Adipose tissue (tissue), 3 donors: ENCODE data around the gene IFIT1. TPM values are rescaled to one million over a fixed set of nuclear protein-coding genes. Genes with fewer than 3 reads are reported as not detected.

Experiments used
- H3K27ac ChIP-seq: one replicate; pipeline ENCODE4 v1.5.1; 2013; ENCODE audit warnings: low read depth, low read length
- WGBS, 3 donors: extraction: QIAGEN DNeasy Blood & Tissue Kit; methylation state at CpG; one replicate each; pipeline ENCODE4 v1.1.7; 2013; 5-methylcytosine and 5-hydroxymethylcytosine counted together
- polyA plus RNA-seq, 3 donors: library from polyadenylated mRNA; stranded (reverse); fragments of 200-250 nt; gene quantifications; one replicate each; pipeline ENCODE4 v1.2.3, GENCODE V29; 2013
- donor health status: healthy with polysubstance abuse.
- donor health status: Bipolar disorder and iron deficiency.
- donor health status: healthy.

The IFIT1 gene
- polyA plus RNA-seq, 3 donors = 4.4 to 30.5 (median 5.4) TPM

DNA sequence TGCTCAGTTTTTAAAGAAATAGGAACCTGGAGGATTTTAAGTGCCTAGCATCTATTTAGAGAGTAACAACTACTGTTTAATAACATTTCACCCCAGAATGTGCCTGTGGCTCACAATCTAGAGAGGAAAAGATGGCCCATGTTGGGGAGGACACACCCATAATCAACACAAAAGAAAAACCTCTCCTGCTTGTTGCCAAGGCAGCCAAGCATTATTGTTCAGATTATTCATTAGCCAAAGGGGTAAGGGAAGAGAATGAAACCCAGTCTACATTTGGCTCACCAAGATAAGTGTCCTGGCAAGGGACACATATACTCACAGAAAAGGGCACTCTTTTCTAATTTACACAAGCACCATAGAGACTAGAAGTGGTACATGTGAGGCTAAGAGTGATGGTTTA, 32.3 kb upstream of the IFIT1 start:
- no peak overlapping the region for H3K27ac ChIP-seq

GRCh38 chr10:89362929-89363328, 29.5 kb upstream of the IFIT1 start:
- no peak overlapping the region for H3K27ac ChIP-seq

GRCh38 chr10:89363729-89364442, 28.5 kb upstream of the IFIT1 start:
- WGBS, 3 donors = 75 to 88% (median 77%) methylated on average over 6 of the region's 6 CpGs

DNA sequence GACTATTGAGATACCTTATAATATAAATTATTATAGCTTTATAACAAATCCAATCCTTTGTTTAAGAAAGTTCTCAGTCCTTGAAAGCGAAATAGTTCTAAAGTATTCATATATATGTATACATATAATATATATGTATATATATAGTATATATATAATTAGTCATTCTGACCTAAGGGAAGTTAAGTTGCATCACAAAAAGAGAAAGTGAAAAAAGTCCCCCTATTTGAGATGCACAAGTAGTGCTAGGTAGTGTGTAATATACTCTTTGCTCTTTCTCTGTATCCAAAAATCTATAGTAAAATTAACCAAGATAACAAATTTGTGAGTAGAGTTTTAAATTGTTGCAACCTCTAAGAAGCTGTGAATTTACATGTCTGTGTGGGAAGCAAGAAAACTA, 27.9 kb upstream of the IFIT1 start:
- H3K27ac ChIP-seq = no peak overlapping the region
- 96 to 100% (median 98%) methylated on average over 1 of the region's 1 CpG for WGBS, 3 donors

More at GRCh38 chr10:89363729-89364442, 28.5 kb upstream of the IFIT1 start:
- H3K27ac ChIP-seq = no peak overlapping the region

DNA sequence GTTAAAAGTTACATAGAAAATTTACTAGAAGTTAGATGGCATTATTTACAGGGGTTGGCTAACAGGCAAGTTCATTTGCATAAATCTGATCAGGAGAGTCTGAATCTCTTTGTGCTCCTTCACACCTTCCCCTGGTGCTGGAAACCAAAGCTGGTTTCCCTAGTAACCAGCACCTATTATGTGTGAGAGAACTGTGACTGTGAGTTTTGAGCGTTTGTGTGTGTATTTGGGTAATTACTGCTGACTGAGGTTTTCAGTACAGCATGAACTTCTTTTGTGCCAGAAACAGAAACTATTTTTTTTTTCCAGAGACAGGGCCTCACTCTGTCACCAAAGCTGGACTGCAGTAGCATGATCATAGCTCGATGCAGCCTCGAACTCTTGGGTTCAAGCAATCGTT, 24.9 kb upstream of the IFIT1 start:
- WGBS, 3 donors = 54 to 64% (median 57%) methylated on average over 4 of the region's 4 CpGs
- no peak overlapping the region for H3K27ac ChIP-seq

GRCh38 chr10:89368129-89368528, 24.3 kb upstream of the IFIT1 start:
- H3K27ac ChIP-seq = no peak overlapping the region
- 50 to 68% (median 63%) methylated on average over 1 of the region's 1 CpG for WGBS, 3 donors

- WGBS, 3 donors = 50 to 69% (median 51%) methylated on average over 5 of the region's 5 CpGs
- no peak overlapping the region for H3K27ac ChIP-seq
Observed at GRCh38 chr10:89369156-89370105, 23.0 kb upstream of the IFIT1 start.

DNA sequence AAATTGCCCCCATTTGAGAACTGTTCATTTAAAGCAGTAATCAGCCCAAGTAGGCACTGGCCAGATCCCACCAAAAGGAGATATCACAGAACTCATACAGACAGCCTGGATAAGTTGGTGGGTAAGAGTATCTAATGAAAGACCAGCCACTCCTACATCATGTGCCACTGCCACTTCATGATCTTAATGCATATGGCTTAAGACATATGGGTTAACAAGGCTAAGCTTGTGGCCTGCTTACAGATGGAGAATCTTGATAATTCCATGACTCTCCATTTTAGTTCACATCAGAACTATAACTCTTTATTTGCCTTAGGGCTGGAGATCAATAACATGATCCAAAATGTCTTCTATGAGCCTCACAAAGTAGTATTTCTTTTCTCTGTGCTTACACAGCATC, 21.3 kb upstream of the IFIT1 start:
- no peak overlapping the region for H3K27ac ChIP-seq

DNA sequence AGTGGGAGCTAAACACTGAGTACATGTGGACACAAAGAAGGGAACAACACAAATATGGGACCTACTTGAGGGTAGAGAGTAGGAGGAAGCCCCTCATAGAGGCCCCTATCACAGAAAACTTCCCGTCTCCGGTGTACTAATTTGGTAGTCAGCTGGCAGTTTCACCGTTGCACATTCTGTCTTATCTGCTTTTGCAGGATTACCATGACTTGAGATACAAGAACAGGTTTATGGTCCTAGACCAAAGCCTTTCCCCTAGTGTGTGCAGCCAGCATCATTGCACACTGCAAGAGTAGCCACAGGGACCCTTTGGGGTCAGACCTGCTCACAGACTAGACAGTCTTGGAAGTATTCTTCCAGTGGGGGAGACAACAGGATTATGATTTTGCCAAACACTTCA, 20.4 kb upstream of the IFIT1 start:
- WGBS, 3 donors = 69 to 77% (median 77%) methylated on average over 3 of the region's 3 CpGs

GRCh38 chr10:89373916-89374711, 18.3 kb upstream of the IFIT1 start:
- 21 to 25% (median 22%) methylated on average over 3 of the region's 3 CpGs for WGBS, 3 donors
- no peak overlapping the region for H3K27ac ChIP-seq

More for the DNA sequence above, 20.4 kb upstream of the IFIT1 start:
- no peak overlapping the region for H3K27ac ChIP-seq

GRCh38 chr10:89374713-89375141, 17.7 kb upstream of the IFIT1 start:
- no peak overlapping the region for H3K27ac ChIP-seq

GRCh38 chr10:89377705-89378637, 14.5 kb upstream of the IFIT1 start, which contains the start of gene IFIT1B:
Gene IFIT1B (plus strand): TSS chr10:89378056. CDS start chr10:89378136, 80 bp downstream.
- WGBS, 3 donors = 86 to 96% (median 94%) methylated on average over 5 of the region's 5 CpGs
- no peak within 1 kb of the TSS for H3K27ac ChIP-seq

DNA sequence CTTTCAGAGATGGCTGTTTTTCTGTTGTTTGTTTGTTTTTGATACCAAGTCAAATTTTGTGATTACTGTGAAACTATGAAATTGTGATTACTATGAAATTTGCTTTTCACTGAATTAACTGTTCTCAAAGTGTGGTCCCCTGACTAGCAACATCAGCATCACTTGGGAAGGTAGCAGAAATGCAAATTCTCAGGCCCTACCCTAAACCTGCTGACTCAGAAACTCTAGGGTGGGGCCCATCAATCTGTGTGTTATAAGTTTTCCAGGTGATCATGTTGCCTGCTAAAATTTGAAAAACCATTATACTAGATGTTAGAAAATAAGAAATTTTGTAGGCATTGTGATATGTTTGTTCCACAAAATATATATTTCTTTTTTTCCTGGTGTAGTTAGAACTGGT, 13.3 kb upstream of the IFIT1 start:
- no peak overlapping the region for H3K27ac ChIP-seq

DNA sequence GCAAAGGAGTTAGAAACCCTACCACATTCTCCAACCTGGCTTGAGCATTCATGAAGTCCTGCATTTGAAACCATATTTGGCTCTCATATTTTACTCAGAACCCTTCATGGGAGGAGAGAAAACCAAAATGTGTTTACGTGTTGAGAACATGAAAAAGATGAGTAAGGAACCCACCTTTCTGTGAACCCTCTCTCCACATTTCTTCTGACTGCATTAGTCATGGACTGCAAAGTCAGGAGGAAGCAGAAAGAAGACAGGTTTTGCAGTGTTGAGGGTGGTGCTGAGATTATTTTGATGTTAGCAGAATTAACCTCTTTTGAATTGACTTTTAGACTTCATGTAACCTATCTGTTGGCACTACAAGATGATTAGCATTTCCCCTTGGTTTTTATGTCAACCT, 9.7 kb upstream of the IFIT1 start:
- WGBS, 3 donors = 88 to 91% (median 89%) methylated on average over 1 of the region's 1 CpG
- no peak overlapping the region for H3K27ac ChIP-seq

DNA sequence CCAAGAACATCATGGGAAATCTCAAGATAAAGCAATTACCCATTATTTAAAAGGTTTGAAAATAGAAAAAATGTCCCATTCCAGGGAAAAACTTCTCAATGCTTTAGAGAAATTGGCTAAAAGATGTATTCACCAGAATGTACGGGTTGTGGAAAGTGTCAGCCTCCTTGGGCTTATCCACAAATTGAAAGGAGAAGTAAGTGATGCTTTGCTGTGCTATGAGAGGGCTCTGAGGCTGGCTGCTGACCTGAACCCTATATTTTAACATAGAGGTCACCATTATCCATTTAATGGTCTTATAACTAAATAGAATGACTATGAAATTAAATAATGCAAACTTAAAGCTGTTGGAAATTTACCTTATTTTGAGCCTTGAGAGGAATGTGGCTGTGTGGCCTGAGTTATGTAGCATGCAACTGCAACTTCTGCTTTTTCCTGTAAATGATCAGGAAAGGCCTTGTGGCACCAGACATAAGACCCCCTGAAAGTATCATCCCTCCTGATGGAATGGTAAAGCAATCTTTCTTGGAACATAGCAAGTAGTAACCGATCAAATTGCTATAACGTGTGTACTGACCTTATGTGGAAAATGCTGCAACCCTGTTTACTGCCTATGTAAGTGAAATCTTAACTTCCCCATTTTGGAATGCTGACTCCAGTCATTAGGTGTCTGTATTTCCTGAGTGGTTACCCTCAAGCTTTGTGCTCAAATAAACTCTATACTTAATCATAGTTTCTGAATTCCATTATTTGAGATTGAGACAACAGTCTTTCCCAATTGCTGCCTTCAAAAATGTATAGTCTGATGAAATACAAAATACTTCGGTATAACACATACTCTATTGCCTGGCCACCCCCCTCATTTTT, 7.7 kb upstream of the IFIT1 start:
- H3K27ac ChIP-seq = no peak overlapping the region
- 54 to 84% (median 64%) methylated on average over 4 of the region's 4 CpGs for WGBS, 3 donors

- no peak overlapping the region for H3K27ac ChIP-seq
- WGBS, 3 donors = 74 to 83% (median 76%) methylated on average over 2 of the region's 2 CpGs
Observed at GRCh38 chr10:89388806-89389205, 3.6 kb upstream of the IFIT1 start.

DNA sequence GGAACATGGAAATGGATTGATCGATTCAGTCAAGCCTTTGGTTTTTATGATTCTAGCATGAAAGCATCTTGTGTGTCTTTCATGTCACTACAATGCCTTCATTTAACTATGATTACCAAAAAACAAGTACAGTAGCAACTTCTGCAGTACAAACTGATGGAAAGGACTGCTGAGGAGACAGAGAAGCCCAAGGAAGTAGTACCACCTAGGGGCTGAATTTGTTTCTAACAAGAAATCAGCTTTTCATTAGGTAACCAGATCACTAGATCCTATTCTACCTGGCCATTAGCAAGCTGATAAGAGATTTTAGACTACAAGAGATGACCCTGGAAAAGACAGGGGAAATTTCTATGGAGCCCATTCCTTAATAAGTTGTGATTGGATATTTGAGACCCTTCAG, 3.2 kb upstream of the IFIT1 start:
- 71 to 90% (median 76%) methylated on average over 1 of the region's 1 CpG for WGBS, 3 donors
- no peak overlapping the region for H3K27ac ChIP-seq
